Measurements from ENCODE around the gene SLC14A1.
"Not testable (repeated sequence)": the region's sequence is repeated elsewhere in the genome, so short reads cannot be mapped to it uniquely, and the experiment has no call there.

SLC14A1 gene

DNA sequence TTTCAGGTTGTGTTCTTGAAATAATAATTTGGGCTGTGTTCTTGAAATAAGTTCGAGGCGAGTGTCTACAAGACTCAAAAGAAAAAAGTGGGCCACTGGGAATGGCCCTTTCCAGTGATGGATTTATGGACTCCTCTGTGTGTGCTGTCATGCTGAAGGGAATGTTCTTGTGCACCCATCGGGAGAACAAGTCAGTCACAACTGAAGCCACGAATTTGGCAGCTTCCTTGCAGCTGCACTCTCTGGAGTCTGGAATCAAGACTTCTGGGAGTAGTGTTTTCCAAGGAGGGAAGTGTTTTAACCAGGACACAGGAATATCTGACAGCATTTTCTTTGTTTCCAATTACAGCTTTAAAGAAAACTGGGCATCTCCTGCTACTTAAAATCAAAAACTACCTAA is 620 bp downstream of the SLC14A1 start:
- DNase-seq: no peak

- DNase-seq: no peak
These were observed 1.4 kb downstream of the SLC14A1 start for GRCh38 chr18:45725336-45725735.

GRCh38 chr18:45726603-45727002 is 2.6 kb downstream of the SLC14A1 start:
- DNase-seq: no peak

DNA sequence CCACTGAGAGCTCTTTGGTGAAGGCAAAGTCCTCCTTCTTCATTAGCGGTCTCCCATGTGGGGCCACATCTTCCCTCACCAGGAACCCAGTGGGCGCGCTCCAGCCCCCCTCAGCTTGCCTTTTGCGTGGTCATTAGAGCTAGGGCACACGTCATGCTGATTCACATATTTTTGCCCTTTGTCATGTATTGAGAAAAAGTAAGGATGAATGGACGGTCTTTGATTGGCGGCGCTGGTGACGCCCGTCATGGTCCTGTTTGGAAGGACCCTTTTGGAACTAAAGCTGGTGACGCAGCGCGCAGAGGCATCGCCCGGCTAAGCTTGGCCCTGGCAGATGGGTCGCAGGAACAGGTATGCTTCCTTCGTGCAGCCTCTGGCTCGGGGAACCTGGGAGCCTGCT is 3.1 kb downstream of the SLC14A1 start:
- no peak for DNase-seq

DNA sequence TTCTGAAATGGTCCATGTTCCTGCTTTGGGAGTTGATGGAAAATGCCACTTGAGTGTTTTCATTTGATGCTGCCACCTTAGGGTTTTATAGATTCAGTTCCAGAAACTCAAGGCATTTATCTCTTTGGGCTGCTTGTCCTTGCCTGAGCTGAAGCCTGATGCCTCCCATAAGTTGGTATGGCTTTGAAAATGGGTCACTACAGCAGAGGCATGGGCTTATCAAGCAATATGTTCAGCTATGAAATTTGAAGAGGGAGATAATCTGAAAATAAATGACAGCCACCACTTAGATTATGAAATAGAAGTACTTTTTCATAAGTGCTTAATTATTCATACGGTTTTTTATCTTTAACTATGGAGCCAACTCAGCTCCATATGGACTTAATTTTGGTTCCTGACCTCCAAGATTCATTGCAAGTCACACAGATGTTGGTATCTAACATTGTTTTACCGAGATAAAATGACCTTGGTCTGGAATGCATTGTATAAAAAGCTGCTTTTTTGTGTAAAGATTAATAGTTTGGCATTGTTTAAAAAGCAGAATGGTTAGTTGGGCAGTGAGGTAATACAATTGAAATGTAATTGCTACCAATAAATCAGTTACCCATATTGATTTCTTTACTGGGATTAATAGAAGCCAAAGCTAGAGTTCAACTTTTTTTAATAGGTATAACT is 4.5 kb downstream of the SLC14A1 start:
- no peak for DNase-seq

GRCh38 chr18:45730832-45731575 is 7.0 kb downstream of the SLC14A1 start:
- no peak for DNase-seq

- no peak for DNase-seq
These were observed 7.7 kb downstream of the SLC14A1 start for GRCh38 chr18:45731716-45732115.

GRCh38 chr18:45733535-45733934 is 9.6 kb downstream of the SLC14A1 start:
- DNase-seq: no peak

- no peak for DNase-seq
These were observed 10.5 kb downstream of the SLC14A1 start for GRCh38 chr18:45734505-45734904.

GRCh38 chr18:45734944-45735343 is 11.0 kb downstream of the SLC14A1 start:
- no peak for DNase-seq

DNA sequence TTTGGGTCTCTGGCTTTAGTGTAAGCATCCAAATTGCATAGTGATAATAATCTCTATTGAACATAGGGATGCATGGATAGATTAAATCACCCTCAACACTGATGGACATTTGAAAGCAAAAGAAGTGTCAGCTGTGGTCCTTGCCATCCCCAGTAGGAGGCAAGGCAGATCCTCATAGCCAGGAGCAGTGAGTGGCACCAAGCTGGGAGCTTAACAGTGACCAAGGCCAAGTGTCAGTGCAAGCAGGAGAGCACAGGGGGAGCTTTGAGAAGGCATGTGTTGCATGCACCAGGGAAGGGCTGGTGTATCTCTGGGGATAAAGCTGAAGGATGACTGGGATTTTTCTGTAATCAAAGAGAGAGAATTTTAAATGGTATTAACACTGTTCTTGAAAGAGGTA is 14.7 kb downstream of the SLC14A1 start:
- DNase-seq: no peak

- DNase-seq: no peak
These were observed 15.3 kb downstream of the SLC14A1 start for GRCh38 chr18:45739268-45739667.

DNA sequence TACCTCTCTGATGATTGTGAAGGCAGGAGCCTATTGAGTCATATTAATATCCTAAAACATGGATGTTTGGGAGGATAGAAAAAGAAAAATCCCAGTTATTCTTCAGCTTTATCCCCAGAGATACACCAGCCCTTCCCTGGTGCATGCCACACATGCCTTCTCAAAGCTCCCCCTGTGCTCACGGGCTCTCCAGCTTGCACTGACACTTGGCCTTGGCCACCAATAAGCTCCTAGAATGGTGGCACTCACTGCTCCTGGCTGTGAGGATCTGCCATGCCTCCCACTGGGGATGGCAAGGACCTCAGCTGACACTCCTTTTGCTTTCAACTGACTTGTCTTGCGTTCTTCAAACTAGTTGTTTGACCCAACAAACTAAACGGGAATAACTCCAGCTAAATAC is 15.9 kb downstream of the SLC14A1 start:
- no peak for DNase-seq

DNA sequence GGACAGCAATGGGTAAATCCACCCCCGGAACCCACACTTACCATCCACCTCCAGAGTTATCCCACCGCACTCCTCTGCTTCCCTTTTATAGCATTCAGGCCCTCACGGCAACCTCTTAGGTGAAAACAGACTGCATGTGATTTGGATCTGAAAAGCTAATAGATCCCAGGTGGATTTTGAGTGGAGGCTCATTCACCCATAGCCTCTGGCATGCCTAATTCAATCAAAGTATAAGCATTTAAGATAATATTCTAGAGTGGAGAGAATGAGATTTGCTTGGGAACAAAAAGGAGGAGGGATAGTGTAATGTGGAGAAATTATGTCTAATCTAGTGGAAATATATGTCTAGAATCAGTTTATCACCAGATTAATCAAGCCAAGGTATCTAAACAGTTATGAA is 17.1 kb downstream of the SLC14A1 start:
- no peak for DNase-seq

GRCh38 chr18:45745817-45746461 is 22.0 kb downstream of the SLC14A1 start:
- DNase-seq: no peak

- DNase-seq: no peak
These were observed 24.5 kb downstream of the SLC14A1 start for GRCh38 chr18:45748501-45748900.

DNA sequence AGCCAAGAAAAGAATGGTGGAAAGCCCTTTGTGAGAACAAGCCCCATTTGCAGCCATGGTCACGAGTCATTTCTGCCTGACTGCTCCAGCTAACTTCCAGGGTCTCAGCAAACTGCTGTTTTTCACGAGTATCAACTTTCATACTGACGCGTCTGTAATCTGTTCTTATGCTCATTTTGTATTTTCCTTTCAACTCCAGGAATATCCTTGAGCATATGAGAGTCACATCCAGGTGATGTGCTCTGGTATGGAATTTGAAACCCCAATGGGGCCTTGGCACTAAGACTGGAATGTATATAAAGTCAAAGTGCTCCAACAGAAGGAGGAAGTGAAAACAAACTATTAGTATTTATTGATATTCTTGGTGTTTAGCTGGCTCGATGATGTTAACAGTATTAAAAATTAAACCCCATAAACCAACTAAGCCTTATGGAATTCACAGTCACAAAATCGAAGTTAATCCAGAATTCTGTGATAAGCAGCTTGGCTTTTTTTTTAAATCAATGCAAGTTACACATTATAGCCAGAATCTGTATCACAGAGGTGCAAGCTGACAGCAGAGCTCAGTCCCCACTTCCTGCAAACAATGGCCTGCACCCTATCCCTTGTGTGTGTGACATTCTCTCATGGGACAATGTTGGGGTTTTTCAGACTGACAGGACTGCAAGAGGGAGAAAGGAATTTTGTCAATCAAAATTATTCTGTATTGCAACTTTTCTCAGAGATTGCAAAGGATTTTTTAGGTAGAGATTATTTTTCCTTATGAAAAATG is 26.1 kb downstream of the SLC14A1 start:
- DNase-seq: no peak

- no peak for DNase-seq
These were observed 27.8 kb downstream of the SLC14A1 start for GRCh38 chr18:45751766-45752165.

- DNase-seq: no peak
These were observed 28.7 kb downstream of the SLC14A1 start for GRCh38 chr18:45752681-45753080.

DNA sequence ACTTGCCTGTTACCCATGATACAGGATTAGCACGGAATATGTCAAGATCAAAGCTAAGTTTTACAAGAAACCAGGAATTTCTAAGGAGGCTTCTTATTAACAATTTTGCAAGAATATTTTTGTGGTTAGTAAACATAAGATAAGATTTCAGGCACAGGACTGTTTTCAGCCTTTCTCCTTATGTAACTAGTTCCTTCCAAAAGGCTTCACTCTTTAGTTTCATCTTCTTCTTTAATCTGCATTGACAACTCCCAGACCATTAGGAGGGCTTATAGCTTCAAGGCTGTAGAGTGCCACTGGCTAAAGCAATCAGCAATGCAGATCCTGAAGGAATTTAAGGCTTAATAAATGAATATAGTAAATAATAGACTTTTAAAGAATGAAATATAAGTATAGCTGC is 29.3 kb downstream of the SLC14A1 start:
- no peak for DNase-seq

- no peak for DNase-seq
These were observed 32.0 kb downstream of the SLC14A1 start for GRCh38 chr18:45755934-45756333.

GRCh38 chr18:45757005-45757404 is 33.0 kb downstream of the SLC14A1 start:
- no peak for DNase-seq

- DNase-seq: not testable (repeated sequence)
These were observed 33.7 kb downstream of the SLC14A1 start for GRCh38 chr18:45757644-45758043.

Data from activated CD4-positive, alpha-beta T cell treated with anti-CD3 and anti-CD28 coated beads, Interleukin-2, amount 50 U/mL, for 48 hours (primary cell).